NCI-H1048 (cell line): ENCODE data around the gene CDH4.

ENCODE experiments used
- DNase-seq: peaks from one replicate; lab custom pipeline; 2025; lab: John Stamatoyannopoulos, UW

CDH4 gene

DNA sequence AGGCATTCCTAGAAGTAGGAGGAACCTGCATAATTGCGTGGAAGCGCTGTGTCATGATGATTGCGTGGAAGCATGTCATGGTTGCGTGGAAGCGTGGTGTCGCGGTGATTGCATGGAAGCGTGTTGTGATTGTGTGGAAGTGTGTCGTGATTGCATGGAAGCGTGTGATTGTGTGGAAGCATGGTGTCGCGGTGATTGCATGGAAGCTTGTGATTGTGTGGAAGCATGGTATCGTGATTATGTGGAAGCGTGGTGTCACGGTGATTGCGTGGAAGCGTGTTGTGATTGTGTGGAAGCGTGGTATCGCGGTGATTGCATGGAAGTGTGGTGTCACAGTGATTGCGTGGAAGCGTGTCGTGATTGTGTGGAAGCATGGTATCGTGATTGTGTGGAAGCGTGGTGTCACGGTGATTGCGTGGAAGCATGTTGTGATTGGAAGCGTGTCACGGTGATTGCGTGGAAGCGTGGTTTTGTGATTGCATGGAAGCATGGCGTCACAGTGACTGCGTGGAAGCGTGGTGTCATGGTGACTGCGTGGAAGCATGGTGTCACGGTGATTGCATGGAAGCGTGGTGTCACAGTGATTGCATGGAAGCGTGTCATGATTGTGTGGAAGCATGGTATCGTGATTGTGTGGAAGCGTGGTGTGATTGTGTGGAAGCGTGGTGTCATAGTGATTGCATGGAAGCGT is 667.8 kb downstream of the CDH4 start:
- DNase-seq, result no peak

DNA sequence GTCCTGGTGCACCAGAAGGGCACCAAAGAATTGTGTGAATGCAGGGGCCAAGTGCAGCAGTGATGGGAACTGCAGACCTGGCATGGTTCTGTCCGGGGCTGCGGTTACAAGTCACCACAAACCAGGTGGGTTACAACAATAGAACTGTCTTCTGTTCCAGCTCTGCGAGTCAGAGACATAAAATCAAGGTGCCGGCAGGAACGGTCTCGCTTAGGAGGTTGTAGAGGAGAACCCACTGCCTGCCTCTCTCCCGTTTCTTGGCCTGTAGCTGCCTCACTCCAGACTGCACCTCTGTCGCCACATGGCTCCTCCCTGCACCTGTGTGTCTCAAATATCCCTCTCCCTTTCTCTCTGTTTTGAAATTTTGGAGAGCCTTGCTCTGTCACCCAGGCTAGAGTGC is 670.4 kb downstream of the CDH4 start:
- no peak for DNase-seq

DNA sequence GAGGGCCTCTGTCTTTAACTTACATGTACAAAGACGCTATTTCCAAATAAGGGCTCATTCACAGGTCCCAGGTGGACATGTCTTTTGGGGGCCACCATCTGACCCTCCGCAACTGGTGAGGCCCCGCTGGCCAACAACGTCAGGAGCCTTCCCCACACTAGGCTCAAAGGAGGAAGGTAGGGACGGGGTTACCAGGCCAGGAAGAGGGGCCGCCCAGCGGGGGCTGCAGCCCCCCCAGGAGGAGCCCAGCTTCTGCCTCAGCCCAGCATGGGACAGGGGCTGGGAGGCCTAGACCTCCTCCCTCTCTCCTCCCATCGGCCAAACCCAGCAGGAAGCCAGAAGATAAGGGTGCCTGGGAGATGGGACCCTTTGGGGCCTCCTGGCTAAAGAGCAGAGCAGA is 670.9 kb downstream of the CDH4 start:
- no peak for DNase-seq

- DNase-seq, result no peak
These were observed 671.5 kb downstream of the CDH4 start for GRCh38 chr20:61923371-61924166.

- no peak for DNase-seq
These were observed 672.3 kb downstream of the CDH4 start for GRCh38 chr20:61924211-61924857.

- DNase-seq, result no peak
These were observed 672.9 kb downstream of the CDH4 start for GRCh38 chr20:61924858-61925554.

- DNase-seq, result no peak
These were observed 673.6 kb downstream of the CDH4 start for GRCh38 chr20:61925555-61926252.

GRCh38 chr20:61926253-61926613 is 674.2 kb downstream of the CDH4 start:
- no peak for DNase-seq

GRCh38 chr20:61926796-61927192 is 674.7 kb downstream of the CDH4 start:
- no peak for DNase-seq

DNA sequence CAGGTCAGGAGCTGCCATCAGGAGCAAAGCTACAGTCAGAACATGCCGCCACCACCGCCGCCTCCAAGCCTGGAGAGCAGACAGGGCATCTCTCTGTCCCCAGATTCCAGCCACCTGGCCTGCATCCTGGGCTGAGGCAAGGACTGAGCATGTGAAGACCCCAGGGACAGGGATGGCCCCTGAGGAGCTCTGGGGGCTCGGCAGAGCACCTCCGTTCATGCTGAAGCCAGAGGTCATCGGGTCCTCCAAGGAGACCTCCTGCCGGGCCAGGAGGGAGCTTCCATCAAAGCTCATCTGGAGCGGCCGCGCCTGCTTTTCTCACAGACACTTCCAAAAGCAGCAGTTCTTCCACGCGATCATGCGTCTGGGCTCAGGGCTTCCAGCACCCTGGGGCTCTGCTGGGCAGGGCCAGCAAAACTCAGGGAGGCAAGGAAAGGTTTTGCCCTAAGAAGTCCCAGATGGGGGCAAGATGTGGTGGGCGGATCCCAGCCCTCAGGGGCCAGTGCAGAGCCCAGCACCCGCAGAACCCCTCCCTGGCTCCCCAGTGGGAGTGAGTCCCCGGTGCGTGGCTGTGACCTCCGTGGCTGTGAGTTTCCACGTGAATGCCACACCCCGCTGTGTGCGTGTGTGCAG is 675.2 kb downstream of the CDH4 start:
- no peak for DNase-seq

DNA sequence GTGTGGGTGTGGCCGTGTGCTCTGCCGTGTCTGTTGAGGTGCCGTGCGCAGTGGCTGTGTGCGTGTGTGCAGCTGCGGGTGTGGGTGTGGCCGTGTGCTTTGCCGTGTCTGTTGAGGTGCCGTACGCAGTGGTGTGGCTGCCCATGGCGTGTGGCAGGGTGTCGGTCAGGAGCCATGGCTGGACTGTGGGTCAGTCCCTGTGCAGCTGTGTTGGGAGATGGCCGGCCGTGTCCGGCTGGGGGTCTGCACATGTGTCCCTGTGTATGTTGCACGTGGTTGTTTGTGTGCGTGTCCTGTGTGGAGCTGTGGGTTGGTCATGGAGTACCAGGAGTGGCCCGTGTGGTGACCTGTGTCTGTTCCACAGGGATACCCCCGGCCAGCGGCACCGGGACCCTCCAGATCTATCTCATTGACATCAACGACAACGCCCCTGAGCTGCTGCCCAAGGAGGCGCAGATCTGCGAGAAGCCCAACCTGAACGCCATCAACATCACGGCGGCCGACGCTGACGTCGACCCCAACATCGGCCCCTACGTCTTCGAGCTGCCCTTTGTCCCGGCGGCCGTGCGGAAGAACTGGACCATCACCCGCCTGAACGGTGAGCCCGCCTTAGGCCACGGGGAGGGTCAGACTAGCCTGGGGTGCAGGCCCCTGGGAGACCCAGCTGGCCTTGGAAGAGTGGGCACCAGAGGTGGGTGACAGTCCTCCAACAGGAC is 675.9 kb downstream of the CDH4 start:
- DNase-seq, result no peak

DNA sequence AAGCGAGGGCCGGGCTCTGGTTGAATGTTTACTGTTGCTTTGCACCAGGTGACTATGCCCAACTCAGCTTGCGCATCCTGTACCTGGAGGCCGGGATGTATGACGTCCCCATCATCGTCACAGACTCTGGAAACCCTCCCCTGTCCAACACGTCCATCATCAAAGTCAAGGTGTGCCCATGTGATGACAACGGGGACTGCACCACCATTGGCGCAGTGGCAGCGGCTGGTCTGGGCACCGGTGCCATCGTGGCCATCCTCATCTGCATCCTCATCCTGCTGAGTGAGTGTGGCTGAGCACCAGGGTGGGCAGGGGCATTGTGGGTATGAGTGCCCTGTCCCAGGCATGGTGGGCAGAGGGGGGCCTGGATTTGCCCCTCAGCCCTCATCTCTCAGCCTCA is 677.5 kb downstream of the CDH4 start:
- no peak for DNase-seq

- DNase-seq, result no peak
These were observed 678.1 kb downstream of the CDH4 start for GRCh38 chr20:61929971-61930666.

- no peak for DNase-seq
These were observed 678.9 kb downstream of the CDH4 start for GRCh38 chr20:61930776-61931475.

GRCh38 chr20:61931476-61932198 is 679.6 kb downstream of the CDH4 start:
- DNase-seq, result no peak

GRCh38 chr20:61932199-61932592 is 680.1 kb downstream of the CDH4 start:
- no peak for DNase-seq

GRCh38 chr20:61932711-61933480 is 680.8 kb downstream of the CDH4 start:
- no peak for DNase-seq

DNA sequence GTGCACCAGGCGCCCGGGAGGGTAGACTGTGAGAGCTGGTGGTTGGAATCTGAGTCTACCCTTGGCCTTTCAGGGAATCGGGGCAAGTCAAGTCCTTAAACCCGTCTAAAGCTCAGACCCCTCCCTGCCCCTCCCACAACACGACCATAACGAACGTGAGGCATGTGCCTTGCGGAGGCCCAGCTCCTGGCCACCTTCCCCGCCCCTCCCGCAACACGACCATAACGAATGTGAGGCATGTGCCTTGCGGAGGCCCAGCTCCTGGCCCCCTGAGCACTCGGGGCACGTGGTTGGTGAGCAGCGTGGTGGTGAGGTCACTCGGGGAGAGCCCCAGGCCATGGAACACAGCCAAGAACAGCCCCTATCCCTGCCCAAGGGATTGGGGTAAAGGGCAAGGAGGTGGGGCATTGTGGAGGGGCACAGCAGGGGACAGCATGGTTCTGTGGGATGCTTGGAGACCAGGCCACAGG is 681.5 kb downstream of the CDH4 start:
- DNase-seq, result no peak
